ENCODE data around the gene CXorf66. TPM values are rescaled to one million over a fixed set of nuclear protein-coding genes. Genes with fewer than 3 reads are reported as not detected.

The CXorf66 gene
- total and polyA plus RNA-seq, 2 of the 4 experiments (the other 2 are of a cell fraction) = not detected

DNA sequence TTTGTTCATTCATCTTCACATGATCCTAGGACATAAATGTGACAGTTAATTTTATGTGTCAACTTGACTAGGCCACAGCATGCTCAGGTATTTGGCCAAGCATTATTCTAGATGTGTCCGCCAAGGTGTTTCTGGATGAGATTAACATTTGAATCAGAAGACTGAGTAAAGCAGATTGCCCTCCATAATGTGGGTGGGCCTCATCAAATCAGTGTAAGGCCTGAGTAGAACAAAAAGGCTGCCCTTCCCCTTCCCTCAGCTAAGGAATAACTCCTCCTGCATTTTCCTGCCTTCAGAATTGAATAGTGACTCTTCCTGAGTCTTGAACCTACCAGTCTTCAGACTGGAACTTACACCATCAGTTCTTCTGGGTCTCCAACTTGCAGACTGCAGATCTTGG, 50.9 kb downstream of the CXorf66 start:
- H3K4ac ChIP-seq (ENCODE audit: low read depth, low read length) = no peak overlapping the region
- no peak overlapping the region for H2AK5ac ChIP-seq (ENCODE audit: low read depth, low read length)
- no peak overlapping the region for H3K27ac ChIP-seq (ENCODE audit: insufficient read depth, low read length)
- no peak overlapping the region for H2BK5ac ChIP-seq (ENCODE audit: low read depth, low read length, poor library complexity, severe bottlenecking)
- WGBS, 2 experiments (ENCODE audit: extremely low coverage in 2 of 2, insufficient read length in 1 of 2) = no CpG with 5 or more reads among the region's 1 CpG
- TF ChIP-seq MAFK (IDR thresholded peaks at IDR 0.05; ENCODE audit: low read depth, low read length) (no peak), CHD1 (IDR thresholded peaks at IDR 0.05; ENCODE audit: low read depth, low read length) (no peak), RAD21 (IDR thresholded peaks at IDR 0.05; ENCODE audit: low read length) (no peak), NFE2L2 (IDR thresholded peaks at IDR 0.05; ENCODE audit: low read depth, low read length) (no peak), FOS (IDR thresholded peaks at IDR 0.05; ENCODE audit: low read depth, low read length) (no peak), CEBPB (IDR thresholded peaks at IDR 0.05; ENCODE audit: low read depth, low read length) (no peak), BHLHE40 (IDR thresholded peaks at IDR 0.05; ENCODE audit: low read depth, low read length) (no peak), MXI1 (IDR thresholded peaks at IDR 0.05; ENCODE audit: borderline replicate concordance, low read depth, low read length) (no peak), RCOR1 (IDR thresholded peaks at IDR 0.05; ENCODE audit: insufficient replicate concordance, low read length) (no peak), MAZ (IDR thresholded peaks at IDR 0.05; ENCODE audit: borderline replicate concordance, low read depth, low read length) (no peak), SMC3 (IDR thresholded peaks at IDR 0.05; ENCODE audit: low read depth, low read length) (no peak), POLR2A (IDR thresholded peaks at IDR 0.05; ENCODE audit: low read depth, low read length) (no peak), RFX5 (IDR thresholded peaks at IDR 0.05; ENCODE audit: low read depth, low read length) (no peak)
- TF ChIP-seq, protein P1, sequence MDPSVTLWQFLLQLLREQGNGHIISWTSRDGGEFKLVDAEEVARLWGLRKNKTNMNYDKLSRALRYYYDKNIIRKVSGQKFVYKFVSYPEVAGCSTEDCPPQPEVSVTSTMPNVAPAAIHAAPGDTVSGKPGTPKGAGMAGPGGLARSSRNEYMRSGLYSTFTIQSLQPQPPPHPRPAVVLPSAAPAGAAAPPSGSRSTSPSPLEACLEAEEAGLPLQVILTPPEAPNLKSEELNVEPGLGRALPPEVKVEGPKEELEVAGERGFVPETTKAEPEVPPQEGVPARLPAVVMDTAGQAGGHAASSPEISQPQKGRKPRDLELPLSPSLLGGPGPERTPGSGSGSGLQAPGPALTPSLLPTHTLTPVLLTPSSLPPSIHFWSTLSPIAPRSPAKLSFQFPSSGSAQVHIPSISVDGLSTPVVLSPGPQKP (IDR thresholded peaks at IDR 0.05; ENCODE audit: borderline replicate concordance, low read depth, low read length) = no peak
- TF ChIP-seq, protein P2, sequence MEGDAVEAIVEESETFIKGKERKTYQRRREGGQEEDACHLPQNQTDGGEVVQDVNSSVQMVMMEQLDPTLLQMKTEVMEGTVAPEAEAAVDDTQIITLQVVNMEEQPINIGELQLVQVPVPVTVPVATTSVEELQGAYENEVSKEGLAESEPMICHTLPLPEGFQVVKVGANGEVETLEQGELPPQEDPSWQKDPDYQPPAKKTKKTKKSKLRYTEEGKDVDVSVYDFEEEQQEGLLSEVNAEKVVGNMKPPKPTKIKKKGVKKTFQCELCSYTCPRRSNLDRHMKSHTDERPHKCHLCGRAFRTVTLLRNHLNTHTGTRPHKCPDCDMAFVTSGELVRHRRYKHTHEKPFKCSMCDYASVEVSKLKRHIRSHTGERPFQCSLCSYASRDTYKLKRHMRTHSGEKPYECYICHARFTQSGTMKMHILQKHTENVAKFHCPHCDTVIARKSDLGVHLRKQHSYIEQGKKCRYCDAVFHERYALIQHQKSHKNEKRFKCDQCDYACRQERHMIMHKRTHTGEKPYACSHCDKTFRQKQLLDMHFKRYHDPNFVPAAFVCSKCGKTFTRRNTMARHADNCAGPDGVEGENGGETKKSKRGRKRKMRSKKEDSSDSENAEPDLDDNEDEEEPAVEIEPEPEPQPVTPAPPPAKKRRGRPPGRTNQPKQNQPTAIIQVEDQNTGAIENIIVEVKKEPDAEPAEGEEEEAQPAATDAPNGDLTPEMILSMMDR (conservative IDR thresholded peaks at IDR 0.05; ENCODE audit: low read depth, low read length) = no peak
- TF ChIP-seq, protein P3, sequence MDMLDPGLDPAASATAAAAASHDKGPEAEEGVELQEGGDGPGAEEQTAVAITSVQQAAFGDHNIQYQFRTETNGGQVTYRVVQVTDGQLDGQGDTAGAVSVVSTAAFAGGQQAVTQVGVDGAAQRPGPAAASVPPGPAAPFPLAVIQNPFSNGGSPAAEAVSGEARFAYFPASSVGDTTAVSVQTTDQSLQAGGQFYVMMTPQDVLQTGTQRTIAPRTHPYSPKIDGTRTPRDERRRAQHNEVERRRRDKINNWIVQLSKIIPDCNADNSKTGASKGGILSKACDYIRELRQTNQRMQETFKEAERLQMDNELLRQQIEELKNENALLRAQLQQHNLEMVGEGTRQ (IDR thresholded peaks at IDR 0.05; ENCODE audit: low read depth, low read length) = no peak
- no peak overlapping the region for H2BK120ac ChIP-seq (ENCODE audit: low read depth, low read length)
- H3K27me3 ChIP-seq (ENCODE audit: control insufficient read depth, insufficient read depth, low read length) = no peaks in the 10 kb centered on the region
- H3K23ac ChIP-seq (ENCODE audit: low read depth, low read length) = no peak overlapping the region
- ChIA-PET CTCF (no interaction called here), POLR2A (ENCODE audit: unreplicated experiment) (no interaction called here)
- H2BK15ac ChIP-seq (ENCODE audit: low read depth, low read length) = no peak overlapping the region
- H3K9me1 ChIP-seq (ENCODE audit: insufficient read depth, low read length) = no peaks in the 10 kb centered on the region
- ATAC-seq (ENCODE audit: low read depth) = no peak
- H4K8ac ChIP-seq (ENCODE audit: low read depth in 2 of 2, low read length in 2 of 2) = no peak overlapping the region
- no peak overlapping the region for H4K5ac ChIP-seq (ENCODE audit: low read depth, low read length)
- intact Hi-C loops (cut with micrococcal nuclease) (no loop called here), in situ Hi-C loops (cut with MboI; ENCODE audit: low sequenced_read_pairs) (no loop called here), dilution Hi-C loops (cut with HindIII; ENCODE audit: low sequenced_read_pairs, unreplicated experiment) (no loop called here)
- no peak overlapping the region for H2BK20ac ChIP-seq (ENCODE audit: low read depth, low read length)
- no peak overlapping the region for H3K18ac ChIP-seq (ENCODE audit: low read depth, low read length)
- H3K9me3 ChIP-seq (ENCODE audit: control insufficient read depth, insufficient read depth, low read length) = no peaks in the 10 kb centered on the region; the same call in 1 of the 2 replicates
- no peak overlapping the region for H2AFZ ChIP-seq (replicated peaks; ENCODE audit: low read length, poor library complexity)
- H3K79me1 ChIP-seq (ENCODE audit: low read depth in 1 of 2, low read length in 2 of 2) = peaks cover 6 to 13% of the 10 kb centered on the region in 2 experiments
- no TSS peak for BruUV-seq (replicated peaks)
- H3K4me1 ChIP-seq (ENCODE audit: control insufficient read depth, insufficient read depth, low read length) = peaks cover 2% of the 10 kb centered on the region; the same call in 1 of the 2 replicates
- no peak for DNase-seq
- H3K14ac ChIP-seq (replicated peaks; ENCODE audit: low read depth, low read length) = no peak overlapping the region
- H3K56ac ChIP-seq (ENCODE audit: extremely low read depth, insufficient read depth, low read length) = no peak overlapping the region
- H3K9ac ChIP-seq (ENCODE audit: low read depth, low read length) = no peak overlapping the region
- no peaks in the 10 kb centered on the region for H3K36me3 ChIP-seq (ENCODE audit: control insufficient read depth, insufficient read depth, low read length)
- no peak overlapping the region for H2AK9ac ChIP-seq (replicated peaks; ENCODE audit: low read depth, low read length, poor library complexity)
- no peak overlapping the region for H4K91ac ChIP-seq (ENCODE audit: insufficient read depth, low read depth, low read length)
- no peak overlapping the region for H3K4me2 ChIP-seq (ENCODE audit: low read depth, low read length)
- H4K20me1 ChIP-seq (ENCODE audit: insufficient read depth, low read length) = no peaks in the 10 kb centered on the region
- H3K4me3 ChIP-seq (ENCODE audit: insufficient read depth, low read depth, low read length) = no peak overlapping the region

Measured in IMR-90 (cell line).